ENCODE data around the gene CBLIF. TPM values are rescaled to one million over a fixed set of nuclear protein-coding genes. Genes with fewer than 3 reads are reported as not detected.
A peak's percentile ranks its signal among the peaks of the same experiment; 100 is the strongest.
"Not testable (repeated sequence)": the region's sequence is repeated elsewhere in the genome, so short reads cannot be mapped to it uniquely, and the experiment has no call there.

CBLIF gene
- total and polyA plus RNA-seq, 12 donors: 0.06 TPM; not detected in 11

DNA sequence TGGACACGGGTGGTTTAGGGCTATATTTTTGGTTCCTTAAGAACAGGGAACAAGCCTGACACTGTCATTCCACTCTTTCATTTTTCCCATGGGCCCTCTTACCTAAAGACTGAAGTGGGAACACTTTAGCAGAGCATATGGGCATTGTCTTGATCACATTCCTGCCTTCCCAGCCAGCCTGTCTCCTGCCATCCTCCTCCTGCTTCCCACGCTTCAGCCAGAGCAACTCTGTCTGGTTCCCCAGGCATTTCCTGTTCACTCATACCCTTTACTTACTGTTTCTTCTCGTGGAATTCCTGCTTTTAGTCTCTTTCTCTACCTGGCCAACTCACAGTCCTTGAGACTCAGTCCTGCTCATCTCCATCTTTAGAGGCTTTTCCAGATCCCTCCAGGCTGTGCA is 57.5 kb downstream of the CBLIF start:
- no peak for DNase-seq
- 71 to 78% (median 73%) methylated on average over 3 of the region's 3 CpGs for WGBS, 4 donors
- H3K9me3 ChIP-seq (replicated peaks in 1 of 3): no peaks in the 10 kb centered on the region
- H3K4me1 ChIP-seq (replicated peaks in 1 of 2): peaks cover 11% of the 10 kb centered on the region in 2 donors
- no peak overlapping the region for H3K4me3 ChIP-seq
- intact Hi-C loops (cut with DNase I): no loop called here
- no peak overlapping the region for H3K27ac ChIP-seq
- H3K27me3 ChIP-seq: no peaks in the 10 kb centered on the region
- TF ChIP-seq, protein P1, sequence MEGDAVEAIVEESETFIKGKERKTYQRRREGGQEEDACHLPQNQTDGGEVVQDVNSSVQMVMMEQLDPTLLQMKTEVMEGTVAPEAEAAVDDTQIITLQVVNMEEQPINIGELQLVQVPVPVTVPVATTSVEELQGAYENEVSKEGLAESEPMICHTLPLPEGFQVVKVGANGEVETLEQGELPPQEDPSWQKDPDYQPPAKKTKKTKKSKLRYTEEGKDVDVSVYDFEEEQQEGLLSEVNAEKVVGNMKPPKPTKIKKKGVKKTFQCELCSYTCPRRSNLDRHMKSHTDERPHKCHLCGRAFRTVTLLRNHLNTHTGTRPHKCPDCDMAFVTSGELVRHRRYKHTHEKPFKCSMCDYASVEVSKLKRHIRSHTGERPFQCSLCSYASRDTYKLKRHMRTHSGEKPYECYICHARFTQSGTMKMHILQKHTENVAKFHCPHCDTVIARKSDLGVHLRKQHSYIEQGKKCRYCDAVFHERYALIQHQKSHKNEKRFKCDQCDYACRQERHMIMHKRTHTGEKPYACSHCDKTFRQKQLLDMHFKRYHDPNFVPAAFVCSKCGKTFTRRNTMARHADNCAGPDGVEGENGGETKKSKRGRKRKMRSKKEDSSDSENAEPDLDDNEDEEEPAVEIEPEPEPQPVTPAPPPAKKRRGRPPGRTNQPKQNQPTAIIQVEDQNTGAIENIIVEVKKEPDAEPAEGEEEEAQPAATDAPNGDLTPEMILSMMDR (IDR thresholded peaks at IDR 0.05): no peak
- TF ChIP-seq POLR2A (IDR thresholded peaks at IDR 0.05): no peak
- peaks cover 0 to 5% of the 10 kb centered on the region in 2 donors for H3K36me3 ChIP-seq (replicated peaks in 1 of 2)

DNA sequence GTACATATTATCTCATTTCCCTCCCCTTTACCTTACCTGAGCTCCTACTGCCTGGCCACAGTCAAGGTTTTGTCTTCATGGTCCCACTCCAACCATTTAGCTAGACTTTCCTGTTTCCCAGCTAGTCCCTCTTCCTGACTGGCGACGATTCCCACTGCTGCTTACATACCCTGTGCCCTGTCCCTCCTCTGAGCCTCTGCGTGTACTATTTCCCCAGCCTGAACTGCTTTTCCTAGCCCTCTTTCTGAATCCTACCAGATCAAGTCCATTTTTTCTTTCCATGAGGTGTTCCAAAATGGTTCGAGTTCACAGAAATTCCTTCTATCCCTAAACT is 58.1 kb downstream of the CBLIF start:
- no peak for DNase-seq
- 80 to 88% (median 85%) methylated on average over 4 of the region's 4 CpGs for WGBS, 4 donors
- Histone ChIP-seq H3K27ac (peak overlapping the region in 2 of 5 donors; percentile 21 to 26), H3K9me3 (replicated peaks in 1 of 3) (no peaks in the 10 kb centered on the region), H3K4me1 (replicated peaks in 1 of 2) (peaks cover 11% of the 10 kb centered on the region in 2 donors), H3K36me3 (replicated peaks in 1 of 2) (no peaks in the 10 kb centered on the region), H3K4me3 (no peak overlapping the region), H3K27me3 (no peaks in the 10 kb centered on the region)
- intact Hi-C loops (cut with DNase I): no loop called here
- no peak for TF ChIP-seq POLR2A (IDR thresholded peaks at IDR 0.05)
- TF ChIP-seq, protein P1 (IDR thresholded peaks at IDR 0.05): no peak

DNA sequence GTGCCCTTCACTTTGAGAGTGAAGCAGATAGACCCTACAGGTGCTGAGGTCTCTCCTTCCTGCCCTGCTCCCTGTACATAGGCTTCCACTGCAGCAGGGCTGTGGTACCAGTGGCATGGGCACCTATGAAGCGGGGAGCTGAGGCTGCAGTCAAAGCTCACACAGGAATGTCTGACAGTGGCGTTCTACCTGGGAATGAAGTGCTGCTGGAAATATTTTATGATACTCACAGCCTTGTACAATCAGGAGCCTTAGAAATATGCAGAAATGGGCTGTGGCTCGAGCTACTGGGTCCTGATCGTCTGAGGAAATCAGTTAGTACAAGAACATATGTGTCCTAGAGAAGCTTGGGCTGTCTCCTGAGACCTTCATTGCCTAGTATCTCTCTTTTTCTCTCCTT is 59.5 kb downstream of the CBLIF start:
- no peak overlapping the region for H3K4me3 ChIP-seq
- no peaks in the 10 kb centered on the region for H3K36me3 ChIP-seq (replicated peaks in 1 of 2)
- no peak for DNase-seq
- no peak for TF ChIP-seq POLR2A (IDR thresholded peaks at IDR 0.05)
- TF ChIP-seq, protein P1 (IDR thresholded peaks at IDR 0.05): no peak
- no peaks in the 10 kb centered on the region for H3K27me3 ChIP-seq
- H3K4me1 ChIP-seq (replicated peaks in 1 of 2): peaks cover 11% of the 10 kb centered on the region in 2 donors
- intact Hi-C loops (cut with DNase I): no loop called here
- 88 to 96% (median 95%) methylated on average over 4 of the region's 4 CpGs for WGBS, 4 donors
- H3K27ac ChIP-seq: no peak overlapping the region
- H3K9me3 ChIP-seq (replicated peaks in 1 of 3): no peaks in the 10 kb centered on the region

DNA sequence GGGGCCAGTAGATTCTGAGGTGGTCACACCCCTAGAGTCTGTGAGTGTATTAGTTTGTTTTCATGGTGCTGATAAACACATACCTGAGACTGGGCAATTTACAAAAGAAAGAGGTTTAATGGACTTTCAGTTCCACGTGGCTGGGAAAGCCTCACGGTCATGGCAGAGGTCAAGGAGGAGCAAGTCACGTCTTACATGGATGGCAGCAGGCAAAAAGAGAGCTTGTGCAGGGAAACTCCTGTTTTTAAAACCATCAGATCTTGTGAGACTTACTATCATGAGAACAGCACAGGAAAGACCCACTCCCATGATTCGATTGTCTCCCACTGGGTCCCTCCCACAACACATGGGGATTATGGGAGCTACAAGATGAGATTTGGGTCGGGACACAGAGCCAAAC is 60.9 kb downstream of the CBLIF start:
- H3K9me3 ChIP-seq (replicated peaks in 1 of 3); H3K4me3 ChIP-seq; H3K36me3 ChIP-seq (replicated peaks in 1 of 2); DNase-seq; intact Hi-C loops (cut with DNase I); H3K27ac ChIP-seq; H3K27me3 ChIP-seq: not testable (repeated sequence)
- 85 to 93% (median 89%) methylated on average over 5 of the region's 5 CpGs for WGBS, 4 donors
- H3K4me1 ChIP-seq (replicated peaks in 1 of 2): peaks cover 11% of the 10 kb centered on the region in 2 donors

DNA sequence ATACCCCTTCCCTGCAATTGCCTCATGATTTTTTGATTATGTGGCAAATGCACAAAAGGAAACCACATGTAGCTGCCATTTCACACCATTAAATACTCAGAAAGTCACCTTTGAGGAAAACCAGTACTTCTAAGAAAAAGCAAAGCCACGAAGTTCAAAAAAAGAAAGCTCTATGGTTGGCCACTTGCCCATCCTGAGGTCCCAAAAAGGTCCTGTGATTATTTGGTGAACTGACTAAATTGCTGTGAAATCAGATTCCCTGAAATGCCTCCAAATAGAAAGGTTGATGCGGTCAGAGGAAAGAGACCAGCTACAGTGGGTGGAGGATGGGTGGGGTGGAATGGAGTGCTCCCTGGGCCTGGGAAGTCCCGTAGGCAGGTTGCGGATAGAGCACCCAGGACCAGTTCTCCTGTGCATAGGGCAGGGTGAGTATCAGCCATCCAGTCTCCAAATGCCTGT is 61.6 kb downstream of the CBLIF start:
- no peaks in the 10 kb centered on the region for H3K27me3 ChIP-seq
- no peak overlapping the region for H3K27ac ChIP-seq
- DNase-seq: no peak
- WGBS, 4 donors: 86 to 93% (median 88%) methylated on average over 4 of the region's 4 CpGs
- H3K4me1 ChIP-seq (replicated peaks in 1 of 2): peaks cover 11 to 15% of the 10 kb centered on the region in 2 donors
- TF ChIP-seq POLR2A (IDR thresholded peaks at IDR 0.05): no peak
- TF ChIP-seq, protein P1 (IDR thresholded peaks at IDR 0.05): no peak
- H3K36me3 ChIP-seq (replicated peaks in 1 of 2): no peaks in the 10 kb centered on the region
- no peak overlapping the region for H3K4me3 ChIP-seq
- no peaks in the 10 kb centered on the region for H3K9me3 ChIP-seq (replicated peaks in 1 of 3)
- intact Hi-C loops (cut with DNase I): no loop called here

All from adrenal gland (tissue), 12 donors.